CD4-positive, alpha-beta T cell treated with Interleukin-17A for 4 hours (primary cell): ENCODE results near the gene TSPAN32.

Experiments used
- DNase-seq: peaks from one replicate; pipeline ENCODE4 v3.0.0-alpha.2; 2020; ENCODE audit warnings: mixed read lengths

The TSPAN32 gene

DNA sequence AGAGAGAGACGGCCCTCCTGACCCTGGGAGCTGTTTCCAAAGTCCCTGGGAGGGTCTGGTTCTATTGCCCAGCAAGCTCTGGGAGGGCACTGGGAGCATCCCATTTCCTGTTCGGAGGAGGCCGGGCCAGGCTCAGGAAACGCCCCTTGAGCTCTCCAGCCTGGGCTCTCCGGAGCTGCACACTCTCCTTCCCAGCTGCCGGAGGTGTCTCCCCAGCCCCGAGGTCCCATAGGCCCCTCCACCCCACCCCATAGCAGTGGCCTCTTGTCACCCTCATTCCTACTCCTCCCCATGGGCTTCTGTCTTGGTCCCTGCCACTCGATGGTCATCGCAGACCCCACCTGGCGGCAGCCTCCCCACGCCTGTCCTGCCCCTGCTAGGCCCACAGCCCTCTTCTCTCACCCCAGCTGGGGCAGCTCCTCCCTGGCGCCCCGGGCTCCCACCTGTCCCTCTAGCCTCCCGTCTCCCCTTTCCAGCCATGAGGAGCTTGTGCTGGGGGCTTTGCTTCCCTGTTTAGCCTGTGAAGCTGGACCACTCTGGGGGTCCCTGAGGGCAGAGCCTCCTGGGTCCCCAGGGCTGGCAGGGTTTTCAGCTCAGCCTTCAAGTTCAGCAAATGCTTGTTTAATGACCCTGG, 2.8 kb downstream of the TSPAN32 start:
- no peak for DNase-seq

DNA sequence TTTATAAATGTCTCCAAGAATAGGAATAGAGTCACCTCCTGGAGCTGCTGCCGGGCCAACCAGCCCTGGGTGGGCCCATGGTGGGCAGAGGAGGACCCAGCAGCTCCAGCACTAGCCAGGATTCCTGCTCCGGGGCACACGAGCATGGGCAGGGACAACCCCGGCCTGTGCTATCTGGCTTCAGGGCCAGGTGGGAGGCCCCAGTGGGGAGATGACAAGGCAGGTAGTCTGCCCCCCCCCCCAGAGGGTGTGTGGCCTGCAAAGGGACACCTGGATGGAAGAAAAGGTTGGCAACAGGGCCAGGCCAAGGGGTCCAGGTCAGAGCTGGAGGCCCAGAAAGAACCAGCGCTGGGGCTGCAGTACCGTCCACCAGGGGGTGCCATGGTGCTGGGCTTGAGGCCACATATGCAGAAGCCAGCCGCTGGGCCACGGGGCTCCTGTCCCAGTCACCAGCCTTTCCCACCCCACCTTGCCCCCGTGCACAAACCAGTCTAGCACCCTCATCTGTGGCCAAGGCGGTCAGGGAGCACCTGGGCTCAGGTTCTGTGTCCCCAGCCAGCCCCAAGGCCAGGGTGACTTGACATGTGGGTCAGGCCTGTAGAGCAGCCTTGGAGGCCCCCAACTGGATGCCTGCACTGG, 3.4 kb downstream of the TSPAN32 start:
- peak; percentile 93 for DNase-seq

DNA sequence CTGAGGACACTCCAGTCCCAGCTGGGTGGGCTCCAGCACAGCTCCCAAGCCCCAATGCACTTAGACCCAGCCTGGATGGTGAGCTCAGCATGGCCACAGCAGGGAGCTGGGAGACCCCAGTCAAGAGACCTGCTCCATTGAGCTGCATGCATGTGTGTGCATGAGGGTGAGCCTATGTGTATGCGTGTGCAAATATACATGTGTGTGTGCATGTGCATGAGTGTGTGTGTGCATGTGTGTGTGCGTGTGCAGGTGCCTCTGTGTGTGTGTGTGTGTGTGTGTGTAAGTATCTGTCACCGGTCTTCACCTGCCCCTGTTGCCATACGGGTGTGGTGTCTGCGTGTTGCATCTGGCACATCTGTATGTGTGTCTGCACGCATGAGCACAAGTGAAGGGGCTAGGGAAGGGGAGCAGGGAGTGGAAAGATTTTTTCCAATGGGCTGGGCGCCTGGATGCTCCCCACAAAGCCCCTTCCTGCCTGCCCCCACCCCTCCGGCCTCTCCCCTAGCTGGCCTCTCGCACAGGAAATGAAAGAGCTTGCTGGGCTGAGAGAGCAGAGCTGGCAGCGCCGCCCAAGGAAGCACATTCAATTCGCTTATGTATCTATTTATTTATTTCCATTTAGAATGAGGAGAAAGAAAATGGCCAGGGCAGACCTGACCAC, 4.1 kb downstream of the TSPAN32 start:
- DNase-seq: peak; percentile 53

DNA sequence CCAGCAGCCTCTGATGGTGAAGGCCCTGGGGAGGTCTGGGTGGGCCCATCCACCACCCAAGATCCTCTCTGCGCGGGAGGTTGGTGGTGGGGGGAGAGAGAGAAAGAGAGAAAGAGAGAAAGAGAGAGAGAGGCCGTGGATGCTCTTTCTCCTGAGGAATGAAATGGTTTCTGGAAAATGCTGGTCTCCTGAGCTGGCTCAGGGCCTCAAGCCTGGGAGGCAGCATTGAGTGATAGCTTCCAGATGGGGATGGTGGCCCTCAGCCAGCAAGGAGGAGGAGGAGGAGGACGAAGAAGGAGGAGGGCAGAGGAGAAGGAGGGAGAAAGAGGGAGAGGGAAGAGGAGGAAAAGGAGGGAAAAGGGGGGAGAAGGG, 4.6 kb downstream of the TSPAN32 start:
- no peak for DNase-seq

DNA sequence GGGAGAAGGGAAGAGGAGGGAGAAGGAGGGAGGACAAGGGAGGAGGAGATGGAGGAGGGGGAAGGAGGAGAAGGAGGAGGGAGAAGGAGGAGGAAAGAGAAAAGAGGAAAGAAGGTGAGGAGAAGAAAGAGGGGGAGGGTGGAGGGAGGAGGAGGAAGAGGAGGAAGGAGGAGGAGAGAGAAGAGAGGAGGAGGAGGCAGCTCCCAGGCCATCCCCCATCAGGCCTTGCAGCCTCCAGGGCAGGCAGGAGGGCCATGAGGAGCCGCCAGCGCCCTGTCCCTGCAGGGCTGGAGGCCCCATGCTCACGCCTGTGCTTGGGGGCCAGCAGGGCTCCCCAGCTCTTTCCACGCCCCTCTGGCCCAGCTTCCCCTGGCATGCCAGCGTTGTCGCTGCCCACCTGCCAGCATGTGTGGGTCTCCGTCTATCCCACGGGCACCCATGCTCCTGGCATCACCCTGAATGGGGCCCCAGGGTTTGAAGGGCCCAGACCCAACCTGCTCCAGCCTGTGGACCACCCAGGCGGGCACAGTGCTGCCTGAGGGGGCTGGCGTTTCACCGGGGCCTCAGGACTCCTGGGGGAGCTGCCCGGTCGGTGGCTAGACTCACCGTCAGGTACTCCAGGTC, 5.2 kb downstream of the TSPAN32 start:
- no peak for DNase-seq

DNA sequence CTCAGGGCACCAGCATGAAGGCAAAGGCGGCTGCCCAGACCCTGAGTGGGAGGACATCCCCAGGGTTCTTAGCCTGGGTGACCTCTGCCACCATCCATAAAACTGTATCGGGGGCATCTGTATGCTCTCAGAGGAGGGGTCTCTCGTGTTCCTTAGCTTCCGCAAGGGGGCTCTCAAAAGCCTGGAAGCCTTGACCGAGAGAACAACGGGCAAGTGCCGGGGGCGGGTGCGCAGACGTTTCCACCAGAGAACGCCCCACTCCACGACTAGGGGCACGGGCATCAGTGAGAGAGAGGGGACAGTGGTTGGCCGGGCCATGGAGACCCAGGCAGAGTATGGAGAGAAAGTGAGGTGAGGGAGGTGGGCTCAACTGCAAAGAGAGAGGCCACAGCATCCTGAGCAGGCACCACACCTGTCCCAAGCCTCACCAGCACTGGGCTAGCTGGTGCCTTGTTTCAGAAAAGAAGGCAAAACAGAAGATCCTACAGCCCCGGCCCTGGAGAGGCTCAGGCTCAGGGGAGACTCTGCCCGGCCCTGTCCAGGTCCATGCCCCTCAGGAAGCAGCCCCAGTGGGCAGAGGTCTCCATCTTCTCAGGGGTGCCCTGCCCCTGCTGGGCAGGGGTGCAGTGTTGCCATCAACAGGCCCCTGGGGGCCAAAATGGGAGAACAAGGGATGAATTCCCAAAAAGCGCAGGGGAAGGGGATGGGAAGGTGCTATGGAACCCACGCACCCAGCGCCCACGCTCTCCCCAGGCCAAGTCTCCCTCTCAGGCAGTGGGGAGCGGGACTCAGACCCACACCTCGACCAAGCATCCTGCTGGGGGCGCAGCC, 5.9 kb downstream of the TSPAN32 start:
- DNase-seq: no peak

DNA sequence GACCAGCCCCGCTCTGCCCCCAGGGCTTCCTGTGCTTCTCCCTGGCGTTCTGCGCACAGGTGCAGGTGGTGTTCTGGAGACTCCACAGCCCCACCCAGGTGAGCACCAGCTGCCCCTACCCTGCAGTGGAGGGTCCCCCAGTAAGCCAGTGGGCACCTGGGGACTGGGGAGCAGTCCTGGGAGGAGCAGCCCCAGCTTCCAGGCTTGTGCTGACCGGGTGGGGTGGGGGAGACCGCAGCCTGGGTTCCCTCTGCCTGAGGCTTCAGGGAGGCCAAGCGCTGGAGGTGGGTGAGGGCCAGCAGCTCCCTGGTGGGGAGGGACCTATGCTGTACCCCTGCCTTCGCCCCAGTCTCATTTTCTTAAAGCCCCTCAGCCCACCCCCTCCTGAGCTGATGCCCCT, 6.9 kb downstream of the TSPAN32 start:
- DNase-seq: no peak

DNA sequence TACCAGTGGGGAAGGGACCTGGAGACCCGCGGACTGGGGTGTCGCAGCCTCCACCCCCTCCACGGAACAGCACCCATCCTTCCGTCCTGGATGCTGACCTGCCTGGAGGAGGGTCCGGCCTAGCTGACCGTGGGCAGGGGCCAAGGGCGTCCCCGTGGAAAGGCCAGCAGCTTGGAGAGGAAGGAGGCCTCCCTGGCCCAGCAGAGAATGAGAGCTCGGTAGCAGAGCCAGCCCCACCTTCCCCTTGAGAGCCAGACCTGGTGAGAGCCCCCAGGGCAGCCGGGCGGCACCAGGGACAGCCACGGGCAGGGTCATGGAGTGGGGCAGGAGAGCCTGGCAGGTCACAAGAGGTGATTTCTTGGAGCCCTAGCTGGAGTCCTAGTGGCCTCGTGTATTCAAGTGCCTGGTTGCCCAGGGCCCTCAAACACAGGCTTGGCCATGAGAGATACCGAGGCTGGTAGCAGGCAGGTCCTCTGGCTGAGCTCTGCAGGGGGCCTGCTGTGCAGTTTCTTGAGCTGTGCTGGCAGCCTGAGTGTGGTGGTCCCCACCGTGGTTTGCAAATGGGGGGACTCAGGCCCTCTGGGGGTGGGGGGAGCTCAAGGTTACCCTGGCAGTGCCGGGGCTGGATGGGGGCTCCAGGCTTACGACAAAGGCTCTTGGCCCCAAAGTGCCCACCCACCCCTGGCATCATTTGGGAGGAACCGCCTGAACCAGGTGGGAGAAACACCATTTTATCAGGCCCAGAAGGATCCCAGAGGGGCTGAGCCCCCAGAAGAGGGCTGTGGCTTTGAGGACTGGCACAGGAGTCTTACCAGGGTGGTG, 7.6 kb downstream of the TSPAN32 start:
- DNase-seq: no peak

DNA sequence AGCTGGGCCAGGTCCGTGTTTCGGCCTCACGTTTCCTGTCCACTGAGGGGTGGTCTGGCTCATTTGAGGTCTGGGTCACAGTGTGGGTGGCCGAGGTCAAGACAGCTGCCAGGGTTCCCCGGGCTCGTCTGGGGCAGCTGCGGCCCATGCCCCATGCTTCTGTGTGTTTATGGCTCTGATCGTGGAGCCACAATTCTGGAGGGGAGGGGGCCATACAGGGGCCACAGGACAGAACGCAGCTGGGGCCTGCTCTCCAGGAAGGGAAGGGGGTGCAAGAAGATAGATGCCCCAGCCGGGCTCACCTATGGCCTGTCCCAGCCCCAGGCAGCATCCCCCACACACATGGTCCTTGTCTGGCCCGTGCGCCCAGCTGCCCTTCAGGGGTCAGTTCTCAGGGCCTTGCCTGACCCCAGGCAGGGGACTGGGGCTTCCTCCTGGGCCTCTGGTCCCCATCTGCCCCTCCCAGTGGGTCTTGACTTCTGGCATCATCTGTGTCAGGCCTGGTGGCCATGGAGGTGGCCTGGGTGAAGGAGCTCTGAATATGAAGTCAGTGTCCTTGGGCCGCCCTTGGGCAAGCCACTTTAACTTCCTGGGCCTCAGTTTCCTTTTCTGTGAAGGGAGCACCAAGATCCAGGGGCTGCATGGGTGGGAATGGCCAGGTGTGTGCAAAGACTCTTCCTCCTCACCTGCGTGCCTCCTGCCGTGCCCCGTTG, 8.4 kb downstream of the TSPAN32 start:
- DNase-seq: no peak

DNA sequence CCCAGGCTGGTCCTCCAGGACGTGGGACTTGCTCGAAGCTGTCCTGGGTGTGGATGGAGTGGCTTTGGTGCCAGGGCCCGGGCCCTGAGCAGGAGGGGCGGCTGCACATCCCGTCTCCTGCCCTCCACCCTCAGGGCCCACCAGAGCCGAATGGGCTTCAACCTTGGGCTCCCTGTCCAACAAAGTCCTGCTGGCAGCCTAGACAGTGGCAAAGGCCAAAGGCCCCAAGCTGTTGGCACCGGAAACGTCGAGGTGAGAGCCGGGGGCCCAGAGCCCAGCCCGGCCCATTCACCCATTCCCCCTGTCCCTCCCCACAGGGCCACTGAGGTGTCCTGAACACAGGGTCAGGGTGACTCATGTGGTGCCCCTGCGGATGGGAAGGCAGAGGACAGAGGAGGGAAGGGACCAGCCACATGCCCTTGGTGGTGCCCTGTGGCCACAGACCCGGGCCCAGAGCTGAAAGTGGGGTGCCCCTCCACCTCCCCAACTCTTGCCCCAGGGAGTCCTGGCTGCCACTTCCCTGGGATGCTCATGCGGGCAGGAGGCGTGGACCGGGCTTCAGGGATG, 9.1 kb downstream of the TSPAN32 start:
- DNase-seq: no peak

DNA sequence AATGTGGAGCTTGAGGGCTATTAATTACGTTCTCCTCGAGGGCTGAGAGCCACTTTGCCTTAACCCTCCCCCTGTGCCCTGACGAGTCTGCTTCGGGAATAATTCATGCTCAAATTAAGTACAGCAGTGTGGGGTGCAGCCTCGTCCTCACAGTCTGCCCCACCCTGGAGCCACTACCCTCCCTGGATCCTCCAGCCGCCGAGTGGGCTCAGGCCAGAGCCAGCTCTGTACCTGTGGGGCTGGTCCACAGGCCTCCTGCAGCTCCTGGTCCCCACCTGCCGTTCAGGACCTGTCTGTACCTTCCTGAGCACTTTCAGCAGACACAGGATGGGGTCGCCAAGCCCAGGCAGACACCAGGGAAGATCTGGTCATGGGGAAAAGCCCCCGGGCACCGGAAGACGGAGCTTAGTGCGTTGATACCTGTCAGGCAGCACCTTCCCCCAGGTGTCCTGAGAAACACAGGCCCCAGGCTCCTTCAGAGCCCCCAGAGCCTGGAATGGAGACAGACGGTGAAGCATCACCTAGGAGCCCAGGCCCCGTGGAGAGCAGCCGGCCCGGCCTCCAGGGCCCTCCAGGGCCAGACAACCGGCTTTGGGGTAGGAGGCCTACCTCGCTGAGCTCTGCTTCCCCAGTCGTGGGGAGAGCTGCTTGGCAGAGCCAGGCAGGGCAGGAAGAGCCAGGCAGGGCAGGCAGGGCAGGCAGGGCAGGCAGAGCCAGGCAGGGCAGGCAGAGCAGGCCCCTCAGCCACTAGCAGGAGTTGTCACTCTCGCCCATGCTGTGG, 9.7 kb downstream of the TSPAN32 start:
- no peak for DNase-seq

DNA sequence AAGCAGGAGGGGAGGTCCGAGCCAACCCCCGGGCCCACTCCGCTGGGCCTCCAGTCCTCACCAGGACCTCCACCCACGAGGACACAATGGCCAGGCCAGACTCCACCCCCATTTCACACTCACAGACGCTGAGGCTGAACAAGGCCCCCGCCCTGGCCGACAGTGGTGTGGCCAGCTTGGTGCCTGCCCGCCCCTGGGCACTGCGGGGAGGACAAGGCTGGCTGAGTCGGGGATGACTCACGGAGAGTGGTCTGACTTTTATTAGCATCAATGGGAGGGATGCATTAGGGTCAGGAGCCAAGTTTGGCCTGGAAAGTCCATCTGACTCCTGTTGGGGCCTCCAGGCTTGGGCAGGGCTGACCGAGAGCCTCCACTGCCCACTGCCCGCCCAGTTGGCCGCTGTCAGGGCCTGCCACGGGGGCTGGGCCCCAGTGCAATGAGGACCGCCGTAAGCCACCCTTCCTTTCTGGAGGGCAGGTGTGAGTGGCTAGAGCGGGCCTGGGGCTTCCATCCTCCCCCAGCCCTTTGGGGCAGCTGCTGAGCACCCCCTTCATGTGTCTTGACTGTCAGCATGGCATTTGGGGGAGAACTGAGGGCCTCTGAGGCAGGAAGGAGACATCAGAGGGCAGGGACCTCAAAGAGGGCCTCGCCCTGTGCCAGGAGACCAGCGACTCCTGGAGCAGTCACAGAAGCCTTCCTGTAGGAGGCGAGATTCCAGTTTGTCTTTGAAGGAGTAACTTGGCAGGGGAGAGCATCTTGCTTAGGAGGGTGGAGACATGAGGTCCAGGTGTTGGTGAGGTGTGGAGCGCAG, 10.6 kb downstream of the TSPAN32 start:
- no peak for DNase-seq

DNA sequence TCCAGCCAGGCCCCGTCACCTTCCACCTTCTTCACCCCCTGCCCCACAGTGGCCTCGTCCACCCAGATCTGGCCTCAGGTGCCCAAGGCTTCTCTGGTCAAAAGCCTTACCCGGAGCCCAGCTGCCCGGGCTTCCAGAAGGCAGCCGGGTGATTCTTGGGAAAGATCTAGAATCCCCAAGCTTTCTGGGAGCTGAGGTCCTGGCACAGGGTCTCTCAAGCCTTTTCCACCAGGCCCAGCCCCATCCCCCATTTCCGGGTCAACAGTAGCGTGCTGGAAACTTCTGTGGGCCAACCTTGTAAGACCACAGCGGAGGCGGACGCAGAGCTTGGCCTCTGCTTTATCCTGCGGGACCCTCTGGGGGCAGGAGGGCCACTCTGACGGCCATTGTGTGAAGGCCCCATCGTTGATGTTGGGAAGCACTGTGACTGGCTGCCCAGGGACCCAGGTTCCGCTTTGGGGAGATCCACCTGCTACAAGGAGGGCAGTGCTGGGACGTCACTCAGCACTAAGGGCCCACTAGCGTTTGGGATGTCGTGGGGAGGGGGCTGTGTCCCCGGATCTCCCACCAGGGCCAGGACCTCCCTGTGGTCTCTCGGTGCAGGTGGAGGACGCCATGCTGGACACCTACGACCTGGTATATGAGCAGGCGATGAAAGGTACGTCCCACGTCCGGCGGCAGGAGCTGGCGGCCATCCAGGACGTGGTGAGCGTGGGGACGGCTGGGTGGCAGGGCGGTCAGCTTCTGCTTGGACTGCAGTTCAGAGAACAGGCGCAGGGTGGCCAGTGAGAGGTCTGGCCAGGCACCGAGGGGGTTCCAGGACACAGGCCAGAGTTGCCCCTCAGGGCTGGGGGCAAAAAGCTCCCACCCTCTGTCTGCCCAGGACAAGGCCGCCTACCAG, 11.5 kb downstream of the TSPAN32 start:
- DNase-seq: no peak

DNA sequence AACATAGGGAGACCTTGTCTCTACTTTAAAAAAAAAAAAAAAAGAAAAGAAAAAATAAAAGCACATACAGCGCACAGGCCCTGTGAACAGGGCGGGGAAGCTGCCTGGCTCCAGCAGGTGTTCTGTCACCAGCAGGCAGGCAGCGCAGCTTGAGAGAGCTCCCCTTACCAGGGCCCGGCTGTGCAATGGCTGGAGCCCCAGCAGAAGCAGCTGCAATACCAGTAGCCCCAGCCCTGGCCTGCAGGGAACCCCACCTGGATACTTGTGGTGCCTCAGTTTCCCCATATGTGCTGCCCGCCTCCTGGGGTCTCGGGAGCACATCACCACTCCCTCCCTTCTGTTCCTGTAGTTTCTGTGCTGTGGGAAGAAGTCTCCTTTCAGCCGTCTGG, 12.3 kb downstream of the TSPAN32 start:
- no peak for DNase-seq

DNA sequence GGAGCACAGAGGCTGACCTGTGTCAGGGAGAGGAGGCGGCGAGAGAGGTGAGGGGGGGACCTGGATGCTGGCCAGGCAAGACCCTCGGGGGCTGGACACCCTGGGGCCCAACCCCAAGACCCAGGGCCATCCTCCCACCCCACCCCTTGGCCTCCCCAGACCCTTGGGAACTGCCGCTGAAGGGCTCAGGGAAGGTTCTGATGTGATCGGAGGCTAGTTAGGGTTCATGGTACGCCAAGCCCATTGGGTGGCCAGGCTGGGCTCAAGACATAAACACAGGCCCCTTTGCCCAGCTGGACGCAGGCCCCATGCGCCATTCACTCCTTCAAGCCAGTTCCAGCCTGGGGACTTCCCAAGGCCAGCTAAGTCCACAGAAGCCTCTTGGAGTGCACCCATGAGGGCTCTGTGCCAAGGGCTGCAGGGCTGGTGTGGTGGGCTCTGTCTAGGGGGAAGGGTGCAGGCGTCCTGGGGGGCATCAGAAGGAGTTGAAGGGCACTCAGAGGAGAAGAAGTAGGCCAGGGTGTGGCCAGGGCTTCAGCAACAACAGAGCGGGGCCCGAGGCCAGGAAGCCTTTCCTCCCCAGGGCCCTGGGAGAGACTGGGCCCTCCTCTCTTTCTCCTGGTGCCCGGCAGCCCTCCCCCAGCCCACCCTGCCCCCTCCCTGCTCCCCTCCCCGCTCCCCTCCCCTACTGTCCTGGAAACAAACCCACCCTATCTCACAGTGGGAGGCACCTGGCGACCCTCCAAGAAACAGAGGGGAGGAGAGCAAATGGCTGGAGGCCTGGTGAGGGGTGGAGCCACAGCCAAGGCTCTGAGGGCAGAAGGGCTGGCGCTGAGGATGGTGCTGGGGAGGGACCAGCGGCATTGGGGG, 12.9 kb downstream of the TSPAN32 start:
- DNase-seq: no peak

DNA sequence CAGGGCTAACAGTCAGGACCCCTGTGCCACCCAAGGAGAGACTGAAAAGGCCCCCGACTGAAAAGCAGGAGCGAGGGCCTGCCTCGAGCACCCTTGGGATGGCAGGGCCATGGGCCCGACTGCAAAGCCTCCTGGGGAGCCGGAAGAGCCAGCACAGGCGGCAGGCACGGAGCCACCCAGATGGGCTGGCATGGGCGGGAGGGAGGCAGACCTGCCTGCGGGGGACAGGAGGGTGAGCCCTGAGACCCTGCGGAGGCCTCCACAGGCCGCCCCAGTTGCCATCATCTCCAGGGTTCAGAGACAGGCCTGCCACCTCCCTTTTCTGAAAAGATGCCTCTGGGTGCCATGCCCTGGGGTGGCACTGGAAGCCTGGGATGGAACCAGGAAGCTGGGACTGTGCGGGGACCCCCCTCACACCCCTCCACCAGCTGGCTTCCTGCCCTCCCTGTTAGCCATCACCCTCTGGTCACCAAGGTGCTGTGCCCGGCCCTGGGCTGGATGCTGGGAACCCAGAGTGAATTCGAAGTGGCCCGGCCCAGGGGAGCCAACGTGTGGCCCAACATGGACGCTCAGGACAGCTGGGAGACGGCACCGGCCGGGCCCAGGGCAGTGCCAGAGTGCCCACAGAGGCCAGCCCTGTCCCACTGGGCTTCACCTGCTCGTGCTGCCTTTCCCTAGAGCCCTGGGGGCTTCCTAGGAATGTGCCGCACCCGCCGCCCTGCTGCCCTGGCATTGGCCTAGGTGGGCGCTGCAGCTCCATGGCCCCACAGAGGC, 13.8 kb downstream of the TSPAN32 start:
- DNase-seq: no peak
